Effector memory CD8-positive, alpha-beta T cell (primary cell): Measurements from ENCODE around the gene HOXD12.
A peak's percentile ranks its signal among the peaks of the same experiment; 100 is the strongest.

Source experiments
- ATAC-seq: fragments of 150-1000 bp; cut with Tn5 transposase; replicated peaks from 2 replicates; pipeline ENCODE4 v1.10.0; 2021; ENCODE audit warnings: mild to moderate bottlenecking, moderate library complexity
- DNase-seq, 3 experiments: peaks; one replicate each; pipeline ENCODE4 v3.0.0; 2021
- H3K27ac Mint-ChIP-seq, 2 donors: one replicate each; pipeline ENCODE4 v1.8.0; 2022; ENCODE audit warnings: mild to moderate bottlenecking in 2 of 2, mixed read lengths in 2 of 2, moderate library complexity in 2 of 2
- H3K27me3 Mint-ChIP-seq, 2 donors: one replicate each; pipeline ENCODE4 v1.8.0; 2022; ENCODE audit warnings: mixed read lengths in 2 of 2
- H3K36me3 Mint-ChIP-seq: one replicate; pipeline ENCODE4 v1.8.0; 2022; ENCODE audit warnings: mild to moderate bottlenecking, moderate library complexity, mixed read lengths; ENCODE audit not compliant: insufficient read depth
- H3K4me1 Mint-ChIP-seq, 2 donors: one replicate each; pipeline ENCODE4 v1.8.0; 2022; ENCODE audit warnings: low read depth in 2 of 2, mixed read lengths in 2 of 2
- H3K4me3 Mint-ChIP-seq, 2 donors: one replicate each; pipeline ENCODE4 v1.8.0; 2022; ENCODE audit warnings: mild to moderate bottlenecking in 2 of 2, mixed read lengths in 2 of 2, moderate library complexity in 2 of 2
- H3K9me3 Mint-ChIP-seq, 2 donors: one replicate each; pipeline ENCODE4 v1.8.0; 2022; ENCODE audit warnings: mixed read lengths in 2 of 2

Gene HOXD12

GRCh38 chr2:176076063-176076462, 23.5 kb upstream of the HOXD12 start:
- Mint-ChIP-seq H3K27me3 (peaks cover 83 to 87% of the 10 kb centered on the region in 2 donors), H3K4me3 (no peak overlapping the region), H3K27ac (no peak overlapping the region), H3K4me1 (peaks cover 7% of the 10 kb centered on the region in 2 donors), H3K9me3 (peaks cover 2 to 14% of the 10 kb centered on the region in 2 donors), H3K36me3 (peaks cover 33% of the 10 kb centered on the region)
- ATAC-seq (no peak), DNase-seq (no peak)

GRCh38 chr2:176076796-176077195, 22.8 kb upstream of the HOXD12 start:
- DNase-seq, result no peak
- Mint-ChIP-seq H3K36me3 (peaks cover 40% of the 10 kb centered on the region), H3K9me3 (peaks cover 2 to 14% of the 10 kb centered on the region in 2 donors), H3K27ac (no peak overlapping the region), H3K27me3 (peaks cover 83 to 87% of the 10 kb centered on the region in 2 donors), H3K4me3 (no peak overlapping the region), H3K4me1 (peaks cover 7% of the 10 kb centered on the region in 2 donors)
- no peak for ATAC-seq

- Mint-ChIP-seq H3K4me1 (peaks cover 7% of the 10 kb centered on the region in 2 donors), H3K27me3 (peaks cover 84 to 87% of the 10 kb centered on the region in 2 donors), H3K36me3 (peaks cover 58% of the 10 kb centered on the region), H3K27ac (peak overlapping the region in 1 of 2 donors; percentile 90), H3K9me3 (peaks cover 2 to 14% of the 10 kb centered on the region in 2 donors), H3K4me3 (peak overlapping the region; percentile 64 to 65)
- ATAC-seq (no peak), DNase-seq (no peak)
Measured at GRCh38 chr2:176078541-176079284, 20.9 kb upstream of the HOXD12 start.

- Mint-ChIP-seq H3K27me3 (peaks cover 84 to 87% of the 10 kb centered on the region in 2 donors), H3K36me3 (peaks cover 63% of the 10 kb centered on the region), H3K27ac (peak overlapping the region in 1 of 2 donors; percentile 90), H3K4me1 (peaks cover 7% of the 10 kb centered on the region in 2 donors), H3K4me3 (peak overlapping the region; percentile 64 to 65), H3K9me3 (peaks cover 2 to 14% of the 10 kb centered on the region in 2 donors)
- DNase-seq (no peak), ATAC-seq (no peak)
Measured at GRCh38 chr2:176079285-176079830, 20.2 kb upstream of the HOXD12 start.

- H3K4me1 Mint-ChIP-seq, result peaks cover 7% of the 10 kb centered on the region in 2 donors
- peaks cover 2 to 14% of the 10 kb centered on the region in 2 donors for H3K9me3 Mint-ChIP-seq
- DNase-seq (no peak), ATAC-seq (no peak)
- peaks cover 84 to 87% of the 10 kb centered on the region in 2 donors for H3K27me3 Mint-ChIP-seq
- peaks cover 69% of the 10 kb centered on the region for H3K36me3 Mint-ChIP-seq
- peak overlapping the region; percentile 64 to 65 for H3K4me3 Mint-ChIP-seq
- peak overlapping the region in 1 of 2 donors; percentile 90 for H3K27ac Mint-ChIP-seq
Measured at GRCh38 chr2:176079831-176080539, 19.6 kb upstream of the HOXD12 start.

- DNase-seq, result no peak
- peaks cover 2 to 14% of the 10 kb centered on the region in 2 donors for H3K9me3 Mint-ChIP-seq
- H3K27me3 Mint-ChIP-seq, result peaks cover 84 to 87% of the 10 kb centered on the region in 2 donors
- peak; percentile 45 for ATAC-seq
- H3K36me3 Mint-ChIP-seq, result peaks cover 77% of the 10 kb centered on the region
- H3K4me3 Mint-ChIP-seq, result no peak overlapping the region
- peaks cover 7% of the 10 kb centered on the region in 2 donors for H3K4me1 Mint-ChIP-seq
- peak overlapping the region in 1 of 2 donors; percentile 87 for H3K27ac Mint-ChIP-seq
Measured at GRCh38 chr2:176080540-176081375, 18.8 kb upstream of the HOXD12 start.

- Mint-ChIP-seq H3K9me3 (peaks cover 2 to 12% of the 10 kb centered on the region in 2 donors), H3K27me3 (peaks cover 80 to 87% of the 10 kb centered on the region in 2 donors), H3K36me3 (peaks cover 79% of the 10 kb centered on the region), H3K4me1 (peaks cover 7 to 8% of the 10 kb centered on the region in 2 donors), H3K4me3 (no peak overlapping the region), H3K27ac (peak overlapping the region in 1 of 2 donors; percentile 87)
- DNase-seq, result peak in 1 of 3 experiments; percentile 0
- no peak for ATAC-seq
Measured at GRCh38 chr2:176081376-176081836, 18.2 kb upstream of the HOXD12 start.

- H3K27me3 Mint-ChIP-seq, result peaks cover 80 to 87% of the 10 kb centered on the region in 2 donors
- no peak overlapping the region for H3K4me3 Mint-ChIP-seq
- ATAC-seq, result no peak
- H3K36me3 Mint-ChIP-seq, result peaks cover 84% of the 10 kb centered on the region
- H3K9me3 Mint-ChIP-seq, result peaks cover 2 to 7% of the 10 kb centered on the region in 2 donors
- peaks cover 7 to 10% of the 10 kb centered on the region in 2 donors for H3K4me1 Mint-ChIP-seq
- peak overlapping the region in 1 of 2 donors; percentile 95 for H3K27ac Mint-ChIP-seq
- DNase-seq, result no peak
Measured at GRCh38 chr2:176081837-176082524, 17.6 kb upstream of the HOXD12 start.

- Mint-ChIP-seq H3K4me1 (peaks cover 7 to 10% of the 10 kb centered on the region in 2 donors), H3K4me3 (peak overlapping the region in 1 of 2 donors; percentile 37), H3K27ac (peak overlapping the region in 1 of 2 donors; percentile 95)
Measured at GRCh38 chr2:176082525-176082823, 17.1 kb upstream of the HOXD12 start.

GRCh38 chr2:176082824-176083751, 16.5 kb upstream of the HOXD12 start:
- peaks cover 85 to 93% of the 10 kb centered on the region in 2 donors for H3K27me3 Mint-ChIP-seq
- ATAC-seq (no peak), DNase-seq (no peak)
- peak overlapping the region in 1 of 2 donors; percentile 37 for H3K4me3 Mint-ChIP-seq
- peaks cover 7 to 11% of the 10 kb centered on the region in 2 donors for H3K4me1 Mint-ChIP-seq
- peaks cover 2 to 7% of the 10 kb centered on the region in 2 donors for H3K9me3 Mint-ChIP-seq
- peak overlapping the region in 1 of 2 donors; percentile 95 for H3K27ac Mint-ChIP-seq
- peaks cover 89% of the 10 kb centered on the region for H3K36me3 Mint-ChIP-seq

More at GRCh38 chr2:176082525-176082823, 17.1 kb upstream of the HOXD12 start:
- Mint-ChIP-seq H3K9me3 (peaks cover 2 to 7% of the 10 kb centered on the region in 2 donors), H3K36me3 (peaks cover 88% of the 10 kb centered on the region), H3K27me3 (peaks cover 82 to 90% of the 10 kb centered on the region in 2 donors)
- no peak for ATAC-seq
- no peak for DNase-seq

- Mint-ChIP-seq H3K27me3 (peaks cover 85 to 93% of the 10 kb centered on the region in 2 donors), H3K36me3 (peaks cover 87% of the 10 kb centered on the region), H3K9me3 (peaks cover 2 to 7% of the 10 kb centered on the region in 2 donors), H3K4me3 (peak within 1 kb of the TSS in 1 of 2 donors; percentile 37), H3K27ac (peak within 1 kb of the TSS in 1 of 2 donors; percentile 95), H3K4me1 (peaks cover 11 to 15% of the 10 kb centered on the region in 2 donors)
- no peak for DNase-seq
- no peak for ATAC-seq
Measured at GRCh38 chr2:176083796-176084261, 15.8 kb upstream of the HOXD12 start, which contains the start of gene EVX2. EVX2 (minus strand) TSS chr2:176083962; CDS start chr2:176083776, 186 bp downstream.
